WTC11 (cell line): Measurements from ENCODE around the gene MAFB. TPM values are rescaled to one million over a fixed set of nuclear protein-coding genes. Genes with fewer than 3 reads are reported as not detected.

ENCODE experiments used
- ATAC-seq: fragments of 200-7000 bp; cut with Tn5 transposase; 2 replicates; pipeline ENCODE4 v1.10.0; 2021; ENCODE audit warnings: mild to moderate bottlenecking, moderate library complexity
- CTCF ChIA-PET: fragments of 300-600 bp; sonication (Branson Sonifier 250); formaldehyde crosslinking; loops from one replicate; lab custom pipeline; 2021; ENCODE audit warnings: antibody characterized with exemption; lab: Charles Lee
- POLR2A ChIA-PET: fragments of 350-600 bp; sonication (Branson Sonifier 250); formaldehyde crosslinking; loops from one replicate; lab custom pipeline; 2021; ENCODE audit warnings: antibody characterized with exemption; lab: Charles Lee
- DNase-seq: peaks from one replicate; pipeline ENCODE4 v3.0.0; 2021; ENCODE audit warnings: low spot score
- H3K27ac Mint-ChIP-seq: 2 replicates; pipeline ENCODE4 v1.8.0; 2021; ENCODE audit warnings: mixed read lengths
- H3K27me3 Mint-ChIP-seq: 2 replicates; pipeline ENCODE4 v1.8.0; 2021; ENCODE audit warnings: low read depth, mild to moderate bottlenecking, moderate library complexity, mixed read lengths
- H3K36me3 Mint-ChIP-seq: 2 replicates; pipeline ENCODE4 v1.8.0; 2021; ENCODE audit warnings: mixed read lengths
- H3K4me1 Mint-ChIP-seq: 2 replicates; pipeline ENCODE4 v1.8.0; 2022; ENCODE audit warnings: mixed read lengths
- H3K4me3 Mint-ChIP-seq: 2 replicates; pipeline ENCODE4 v1.8.0; 2021; ENCODE audit warnings: mild to moderate bottlenecking, moderate library complexity, mixed read lengths
- H3K9me3 Mint-ChIP-seq: 2 replicates; pipeline ENCODE4 v1.8.0; 2021; ENCODE audit warnings: mixed read lengths
- E2F1 ChIP-seq: sonication (generic); formaldehyde crosslinking; IDR thresholded peaks from 2 replicates; pipeline ENCODE4 v1.8.0; 2022; ENCODE audit warnings: mild to moderate bottlenecking, missing genetic modification reagents
- E2F5 ChIP-seq: sonication (generic); formaldehyde crosslinking; IDR thresholded peaks from 2 replicates; pipeline ENCODE4 v1.8.1; 2022; ENCODE audit warnings: mild to moderate bottlenecking, moderate library complexity, missing genetic modification reagents
- ESRRA ChIP-seq: sonication (generic); formaldehyde crosslinking; IDR thresholded peaks from 2 replicates; pipeline ENCODE4 v1.8.1; 2022; ENCODE audit warnings: mild to moderate bottlenecking, missing genetic modification reagents, borderline replicate concordance
- FOXJ3 ChIP-seq: sonication (generic); formaldehyde crosslinking; IDR thresholded peaks from 2 replicates; pipeline ENCODE4 v1.9.0; 2021; ENCODE audit warnings: missing genetic modification reagents, mild to moderate bottlenecking, borderline replicate concordance
- HMGA2 ChIP-seq: fragments of 250-450 bp; sonication (Bioruptor Pico); IDR thresholded peaks from 2 replicates; pipeline ENCODE4 v1.4.0; 2021; ENCODE audit warnings: mild to moderate bottlenecking, moderate library complexity
- JUN ChIP-seq: sonication (generic); formaldehyde crosslinking; IDR thresholded peaks from 2 replicates; pipeline ENCODE4 v1.8.0; 2023; ENCODE audit warnings: mild to moderate bottlenecking, missing genetic modification reagents
- MXD4 ChIP-seq: fragments of 250-450 bp; sonication (Bioruptor Pico); IDR thresholded peaks from 2 replicates; pipeline ENCODE4 v1.8.0; 2021; ENCODE audit warnings: mild to moderate bottlenecking, moderate library complexity, borderline replicate concordance
- MYBL2 ChIP-seq: sonication (generic); formaldehyde crosslinking; IDR thresholded peaks from 2 replicates; pipeline ENCODE4 v1.8.1; 2023; ENCODE audit warnings: mild to moderate bottlenecking, moderate library complexity, missing genetic modification reagents
- NFE2L1 ChIP-seq: sonication (generic); formaldehyde crosslinking; IDR thresholded peaks from 2 replicates; pipeline ENCODE4 v1.8.1; 2023; ENCODE audit warnings: missing genetic modification reagents
- NFYB ChIP-seq: sonication (generic); formaldehyde crosslinking; conservative IDR thresholded peaks from 2 replicates; pipeline ENCODE4 v1.8.0; 2022; ENCODE audit warnings: low read depth, missing genetic modification reagents
- NR1H2 ChIP-seq: sonication (generic); formaldehyde crosslinking; IDR thresholded peaks from 2 replicates; pipeline ENCODE4 v1.9.0; 2021; ENCODE audit warnings: mild to moderate bottlenecking, moderate library complexity, missing genetic modification reagents
- OVOL2 ChIP-seq: fragments of 250-450 bp; sonication (Bioruptor Pico); IDR thresholded peaks from 2 replicates; pipeline ENCODE4 v1.9.0; 2021; ENCODE audit warnings: mild to moderate bottlenecking, borderline replicate concordance
- RORB ChIP-seq: fragments of 250-450 bp; sonication (Bioruptor Pico); IDR thresholded peaks from 2 replicates; pipeline ENCODE4 v1.9.0; 2021; ENCODE audit warnings: mild to moderate bottlenecking
- STAT6 ChIP-seq: sonication (generic); formaldehyde crosslinking; conservative IDR thresholded peaks from 2 replicates; pipeline ENCODE4 v1.8.1; 2023; ENCODE audit warnings: mild to moderate bottlenecking, low read depth, missing genetic modification reagents, moderate library complexity
- ZNF317 ChIP-seq: sonication (generic); formaldehyde crosslinking; IDR thresholded peaks from 2 replicates; pipeline ENCODE4 v1.8.1; 2023; ENCODE audit warnings: low read depth, mild to moderate bottlenecking, moderate library complexity, missing genetic modification reagents, borderline replicate concordance
- ZNF396 ChIP-seq: fragments of 250-450 bp; sonication (Bioruptor Pico); IDR thresholded peaks from 2 replicates; pipeline ENCODE4 v1.8.0; 2021; ENCODE audit warnings: mild to moderate bottlenecking, moderate library complexity, borderline replicate concordance
- ZNF532 ChIP-seq: fragments of 250-450 bp; sonication (Bioruptor Pico); IDR thresholded peaks from 2 replicates; pipeline ENCODE4 v1.9.0; 2021; ENCODE audit warnings: mild to moderate bottlenecking, borderline replicate concordance
- total RNA-seq: library from RNA; stranded (reverse); gene quantifications from 3 replicates; pipeline ENCODE4 v1.2.3, GENCODE V29; 2021
- TF ChIP-seq, protein P1 (sequence below): fragments of 200-600 bp; IDR thresholded peaks from 2 replicates; pipeline ENCODE4 v1.8.0; 2022; ENCODE audit warnings: antibody characterized with exemption
- TF ChIP-seq, protein P2 (sequence below): fragments of 250-450 bp; sonication (Bioruptor Pico); IDR thresholded peaks from 2 replicates; pipeline ENCODE4 v1.8.0; 2021; ENCODE audit warnings: mild to moderate bottlenecking
- TF ChIP-seq, protein P3 (sequence below): sonication (generic); formaldehyde crosslinking; conservative IDR thresholded peaks from 2 replicates; pipeline ENCODE4 v1.8.1; 2022; ENCODE audit warnings: mild to moderate bottlenecking, missing genetic modification reagents
- TF ChIP-seq, protein P4 (sequence below): fragments of 250-450 bp; sonication (Bioruptor Pico); IDR thresholded peaks from 2 replicates; pipeline ENCODE4 v1.9.0; 2021; ENCODE audit warnings: moderate library complexity, mild to moderate bottlenecking, inconsistent platforms, borderline replicate concordance

The MAFB gene
- total RNA-seq, 1 experiment from 2014 or later = 5.3 TPM

GRCh38 chr20:40655451-40655850, 33.6 kb downstream of the MAFB start:
- CTCF ChIA-PET = interaction anchor here (1.2 kb wide), 1 partner anchor 52 kb away, joined by 4 read pairs; no protein-coding TSS in a partner anchor
- no peak overlapping the region for H3K27ac Mint-ChIP-seq
- no peak for ATAC-seq

GRCh38 chr20:40654876-40655275, 34.2 kb downstream of the MAFB start:
- ATAC-seq = 0 out of 2 replicates have a peak, but pooled peaks have one; percentile 24
- POLR2A ChIA-PET = no interaction called here
- TF ChIP-seq ESRRA (no peak), ZNF396 (no peak), E2F5 (CRISPR knock-in tag) (no peak), NFE2L1 (CRISPR knock-in tag) (no peak), E2F1 (CRISPR knock-in tag) (no peak), ZNF317 (CRISPR knock-in tag) (no peak), STAT6 (CRISPR knock-in tag) (no peak), NFYB (CRISPR knock-in tag) (no peak), MYBL2 (CRISPR knock-in tag) (no peak), FOXJ3 (CRISPR knock-in tag) (no peak), HMGA2 (CRISPR knock-in tag) (no peak), MXD4 (CRISPR knock-in tag) (no peak), OVOL2 (no peak), ZNF532 (CRISPR knock-in tag) (no peak)
- TF ChIP-seq, protein P1, sequence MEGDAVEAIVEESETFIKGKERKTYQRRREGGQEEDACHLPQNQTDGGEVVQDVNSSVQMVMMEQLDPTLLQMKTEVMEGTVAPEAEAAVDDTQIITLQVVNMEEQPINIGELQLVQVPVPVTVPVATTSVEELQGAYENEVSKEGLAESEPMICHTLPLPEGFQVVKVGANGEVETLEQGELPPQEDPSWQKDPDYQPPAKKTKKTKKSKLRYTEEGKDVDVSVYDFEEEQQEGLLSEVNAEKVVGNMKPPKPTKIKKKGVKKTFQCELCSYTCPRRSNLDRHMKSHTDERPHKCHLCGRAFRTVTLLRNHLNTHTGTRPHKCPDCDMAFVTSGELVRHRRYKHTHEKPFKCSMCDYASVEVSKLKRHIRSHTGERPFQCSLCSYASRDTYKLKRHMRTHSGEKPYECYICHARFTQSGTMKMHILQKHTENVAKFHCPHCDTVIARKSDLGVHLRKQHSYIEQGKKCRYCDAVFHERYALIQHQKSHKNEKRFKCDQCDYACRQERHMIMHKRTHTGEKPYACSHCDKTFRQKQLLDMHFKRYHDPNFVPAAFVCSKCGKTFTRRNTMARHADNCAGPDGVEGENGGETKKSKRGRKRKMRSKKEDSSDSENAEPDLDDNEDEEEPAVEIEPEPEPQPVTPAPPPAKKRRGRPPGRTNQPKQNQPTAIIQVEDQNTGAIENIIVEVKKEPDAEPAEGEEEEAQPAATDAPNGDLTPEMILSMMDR = no peak
- TF ChIP-seq, protein P2, sequence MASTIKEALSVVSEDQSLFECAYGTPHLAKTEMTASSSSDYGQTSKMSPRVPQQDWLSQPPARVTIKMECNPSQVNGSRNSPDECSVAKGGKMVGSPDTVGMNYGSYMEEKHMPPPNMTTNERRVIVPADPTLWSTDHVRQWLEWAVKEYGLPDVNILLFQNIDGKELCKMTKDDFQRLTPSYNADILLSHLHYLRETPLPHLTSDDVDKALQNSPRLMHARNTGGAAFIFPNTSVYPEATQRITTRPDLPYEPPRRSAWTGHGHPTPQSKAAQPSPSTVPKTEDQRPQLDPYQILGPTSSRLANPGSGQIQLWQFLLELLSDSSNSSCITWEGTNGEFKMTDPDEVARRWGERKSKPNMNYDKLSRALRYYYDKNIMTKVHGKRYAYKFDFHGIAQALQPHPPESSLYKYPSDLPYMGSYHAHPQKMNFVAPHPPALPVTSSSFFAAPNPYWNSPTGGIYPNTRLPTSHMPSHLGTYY (CRISPR knock-in tag) = no peak
- TF ChIP-seq, protein P3, sequence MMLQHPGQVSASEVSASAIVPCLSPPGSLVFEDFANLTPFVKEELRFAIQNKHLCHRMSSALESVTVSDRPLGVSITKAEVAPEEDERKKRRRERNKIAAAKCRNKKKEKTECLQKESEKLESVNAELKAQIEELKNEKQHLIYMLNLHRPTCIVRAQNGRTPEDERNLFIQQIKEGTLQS (CRISPR knock-in tag) = no peak
- TF ChIP-seq, protein P4, sequence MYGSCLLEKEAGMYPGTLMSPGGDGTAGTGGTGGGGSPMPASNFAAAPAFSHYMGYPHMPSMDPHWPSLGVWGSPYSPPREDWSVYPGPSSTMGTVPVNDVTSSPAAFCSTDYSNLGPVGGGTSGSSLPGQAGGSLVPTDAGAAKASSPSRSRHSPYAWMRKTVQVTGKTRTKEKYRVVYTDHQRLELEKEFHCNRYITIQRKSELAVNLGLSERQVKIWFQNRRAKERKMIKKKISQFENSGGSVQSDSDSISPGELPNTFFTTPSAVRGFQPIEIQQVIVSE (CRISPR knock-in tag) = no peak

More at GRCh38 chr20:40655451-40655850, 33.6 kb downstream of the MAFB start:
- no peak for DNase-seq
- no peak overlapping the region for H3K4me3 Mint-ChIP-seq
- H3K36me3 Mint-ChIP-seq = no peaks in the 10 kb centered on the region
- H3K4me1 Mint-ChIP-seq = peaks cover 6% of the 10 kb centered on the region; the same call in 1 of the 2 replicates
- no peak for TF ChIP-seq RORB (CRISPR knock-in tag)
- no peak for TF ChIP-seq NR1H2
- no peak for TF ChIP-seq JUN (CRISPR knock-in tag)
- H3K9me3 Mint-ChIP-seq = no peaks in the 10 kb centered on the region
- POLR2A ChIA-PET = no interaction called here
- H3K27me3 Mint-ChIP-seq = peaks cover 2% of the 10 kb centered on the region; the same call in 1 of the 2 replicates

More at GRCh38 chr20:40654876-40655275, 34.2 kb downstream of the MAFB start:
- peaks cover 6% of the 10 kb centered on the region; the same call in 1 of the 2 replicates for H3K4me1 Mint-ChIP-seq
- no peak overlapping the region for H3K4me3 Mint-ChIP-seq
- H3K27me3 Mint-ChIP-seq = peaks cover 2% of the 10 kb centered on the region; the same call in 1 of the 2 replicates
- H3K27ac Mint-ChIP-seq = no peak overlapping the region
- DNase-seq = no peak
- no peaks in the 10 kb centered on the region for H3K9me3 Mint-ChIP-seq
- CTCF ChIA-PET = interaction anchor here (1.2 kb wide), 1 partner anchor 52 kb away, joined by 4 read pairs; no protein-coding TSS in a partner anchor
- no peaks in the 10 kb centered on the region for H3K36me3 Mint-ChIP-seq
